ENCODE data around the gene CDC14A.

CDC14A gene

GRCh38 chr1:100496896-100497295 is 144.6 kb downstream of the CDC14A start:
- DNase-seq (ENCODE audit: insufficient read length, low spot score) (no peak), FAIRE-seq (no peak)
- TF ChIP-seq, protein P1, sequence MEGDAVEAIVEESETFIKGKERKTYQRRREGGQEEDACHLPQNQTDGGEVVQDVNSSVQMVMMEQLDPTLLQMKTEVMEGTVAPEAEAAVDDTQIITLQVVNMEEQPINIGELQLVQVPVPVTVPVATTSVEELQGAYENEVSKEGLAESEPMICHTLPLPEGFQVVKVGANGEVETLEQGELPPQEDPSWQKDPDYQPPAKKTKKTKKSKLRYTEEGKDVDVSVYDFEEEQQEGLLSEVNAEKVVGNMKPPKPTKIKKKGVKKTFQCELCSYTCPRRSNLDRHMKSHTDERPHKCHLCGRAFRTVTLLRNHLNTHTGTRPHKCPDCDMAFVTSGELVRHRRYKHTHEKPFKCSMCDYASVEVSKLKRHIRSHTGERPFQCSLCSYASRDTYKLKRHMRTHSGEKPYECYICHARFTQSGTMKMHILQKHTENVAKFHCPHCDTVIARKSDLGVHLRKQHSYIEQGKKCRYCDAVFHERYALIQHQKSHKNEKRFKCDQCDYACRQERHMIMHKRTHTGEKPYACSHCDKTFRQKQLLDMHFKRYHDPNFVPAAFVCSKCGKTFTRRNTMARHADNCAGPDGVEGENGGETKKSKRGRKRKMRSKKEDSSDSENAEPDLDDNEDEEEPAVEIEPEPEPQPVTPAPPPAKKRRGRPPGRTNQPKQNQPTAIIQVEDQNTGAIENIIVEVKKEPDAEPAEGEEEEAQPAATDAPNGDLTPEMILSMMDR (IDR thresholded peaks at IDR 0.05; ENCODE audit: insufficient read depth, missing control alignments), result no peak

DNA sequence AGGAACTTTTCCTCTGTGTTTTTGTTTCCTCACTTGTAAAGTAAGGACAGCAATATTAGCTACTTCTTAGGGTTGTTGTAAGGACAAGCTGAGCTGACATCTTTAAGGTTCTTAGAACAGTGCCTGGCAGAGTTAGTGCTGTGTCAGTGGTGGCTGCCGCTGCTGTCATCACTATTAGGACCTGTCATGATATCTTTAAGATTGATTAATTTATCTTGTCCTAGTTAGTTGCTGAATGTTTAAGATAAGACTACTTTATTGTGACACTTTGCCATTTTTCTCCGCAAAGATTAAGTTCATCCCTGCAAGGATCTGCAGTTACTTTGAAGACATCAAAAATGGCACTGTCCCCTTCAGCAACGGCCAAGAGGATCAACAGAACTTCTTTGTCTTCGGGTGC is 145.5 kb downstream of the CDC14A start:
- no peak for DNase-seq (ENCODE audit: insufficient read length, low spot score)
- no peak for FAIRE-seq
- TF ChIP-seq, protein P1 (IDR thresholded peaks at IDR 0.05; ENCODE audit: insufficient read depth, missing control alignments), result no peak

- no peak for FAIRE-seq
- TF ChIP-seq, protein P1 (IDR thresholded peaks at IDR 0.05; ENCODE audit: insufficient read depth, missing control alignments), result no peak
- no peak for DNase-seq (ENCODE audit: insufficient read length, low spot score)
Observed at GRCh38 chr1:100499194-100499811, 147.0 kb downstream of the CDC14A start.

GRCh38 chr1:100502052-100502792 is 149.9 kb downstream of the CDC14A start:
- DNase-seq (ENCODE audit: insufficient read length, low spot score), result no peak
- TF ChIP-seq, protein P1 (IDR thresholded peaks at IDR 0.05; ENCODE audit: insufficient read depth, missing control alignments), result no peak
- no peak for FAIRE-seq

DNA sequence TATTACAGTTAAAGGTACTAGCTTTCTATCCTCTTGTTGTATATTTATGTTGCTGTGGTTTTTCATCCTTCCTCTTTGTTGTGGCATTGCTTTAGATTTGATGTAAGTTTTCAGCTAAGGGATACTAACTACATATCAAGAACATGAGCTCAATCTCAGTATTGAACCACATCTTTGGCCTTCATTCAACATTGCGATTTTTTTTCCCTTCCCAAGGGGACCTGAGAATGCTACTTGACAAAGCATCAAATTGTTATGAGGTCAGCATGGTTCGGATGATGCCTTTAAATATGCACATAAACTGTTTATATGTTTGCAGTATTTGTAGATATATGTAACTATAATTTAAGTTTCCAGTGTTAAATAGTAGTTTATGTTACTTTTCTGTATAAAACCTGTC is 153.9 kb downstream of the CDC14A start:
- FAIRE-seq, result no peak

GRCh38 chr1:100510451-100510850 is 158.1 kb downstream of the CDC14A start:
- DNase-seq (ENCODE audit: insufficient read length, low spot score), result no peak
- no peak for FAIRE-seq
- TF ChIP-seq, protein P1 (IDR thresholded peaks at IDR 0.05; ENCODE audit: insufficient read depth, missing control alignments), result no peak

More for the DNA sequence above, 153.9 kb downstream of the CDC14A start:
- TF ChIP-seq, protein P1 (IDR thresholded peaks at IDR 0.05; ENCODE audit: insufficient read depth, missing control alignments), result no peak
- DNase-seq (ENCODE audit: insufficient read length, low spot score), result no peak

DNA sequence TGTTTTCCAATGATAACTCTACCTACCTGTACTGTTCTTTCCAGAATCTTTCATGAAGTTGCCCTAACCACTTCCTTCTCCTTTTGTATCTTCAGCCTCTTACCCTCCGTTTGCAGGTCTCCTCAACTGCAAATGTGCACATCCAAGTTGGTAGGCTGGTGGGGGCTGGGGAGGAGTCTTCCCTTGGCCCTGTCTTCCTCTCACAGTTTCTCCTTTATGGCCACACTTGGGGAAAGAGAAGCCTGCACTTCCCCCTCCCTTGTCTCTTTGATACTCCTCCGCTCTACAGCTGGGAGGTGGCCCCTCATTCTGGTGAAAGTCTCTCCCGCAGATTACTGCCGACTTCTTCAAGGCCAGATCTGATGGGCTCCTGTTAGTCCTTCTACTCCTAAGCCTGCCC is 158.8 kb downstream of the CDC14A start:
- FAIRE-seq, result no peak
- no peak for DNase-seq (ENCODE audit: insufficient read length, low spot score)
- TF ChIP-seq, protein P1 (IDR thresholded peaks at IDR 0.05; ENCODE audit: insufficient read depth, missing control alignments), result no peak

Data from D721Med (cell line).